Endodermal cell (in vitro differentiated cells): ENCODE results near the gene F7. TPM values are rescaled to one million over a fixed set of nuclear protein-coding genes. Genes with fewer than 3 reads are reported as not detected.
A peak's percentile ranks its signal among the peaks of the same experiment; 100 is the strongest.
"Not testable (repeated sequence)": the region's sequence is repeated elsewhere in the genome, so short reads cannot be mapped to it uniquely, and the experiment has no call there.

ENCODE experiments used
- DNase-seq: peaks from one replicate; pipeline ENCODE4 v3.0.0-alpha.2; 2017
- H3K27ac ChIP-seq: 2 replicates; pipeline ENCODE4 v1.5.1; 2013; ENCODE audit warnings: mild to moderate bottlenecking, low read depth, low read length, moderate library complexity
- H3K27me3 ChIP-seq: 2 replicates; pipeline ENCODE4 v1.6.1; 2013; ENCODE audit warnings: mild to moderate bottlenecking, low read length, moderate library complexity; ENCODE audit not compliant: insufficient read depth, control insufficient read depth, poor library complexity, severe bottlenecking
- H3K36me3 ChIP-seq: 2 replicates; pipeline ENCODE4 v1.7.0; 2013; ENCODE audit warnings: mild to moderate bottlenecking, low read length, moderate library complexity; ENCODE audit not compliant: control insufficient read depth, insufficient read depth
- H3K4me1 ChIP-seq: one replicate; pipeline ENCODE4 v1.7.0; 2013; ENCODE audit warnings: low read length; ENCODE audit not compliant: control insufficient read depth, insufficient read depth
- H3K4me3 ChIP-seq: 2 replicates; pipeline ENCODE4 v1.5.1; 2013; ENCODE audit warnings: mild to moderate bottlenecking, low read length, moderate library complexity
- H3K9ac ChIP-seq: 2 replicates; pipeline ENCODE4 v1.6.1; 2013; ENCODE audit warnings: mild to moderate bottlenecking, low read length, moderate library complexity; ENCODE audit not compliant: poor library complexity, severe bottlenecking; ENCODE audit errors: extremely low read depth
- H3K9me3 ChIP-seq: 2 replicates; pipeline ENCODE4 v1.6.1; 2013; ENCODE audit warnings: mild to moderate bottlenecking, low read length, moderate library complexity; ENCODE audit not compliant: control insufficient read depth
- H3K27ac Mint-ChIP-seq: 2 replicates; pipeline ENCODE4 v1.8.0; 2020; ENCODE audit warnings: mixed read lengths
- H3K27me3 Mint-ChIP-seq: 2 replicates; pipeline ENCODE4 v1.8.0; 2021; ENCODE audit warnings: mild to moderate bottlenecking, mixed read lengths; ENCODE audit not compliant: insufficient read depth
- H3K36me3 Mint-ChIP-seq: 2 replicates; pipeline ENCODE4 v1.8.0; 2020; ENCODE audit warnings: low read depth, mixed read lengths
- H3K4me1 Mint-ChIP-seq: 2 replicates; pipeline ENCODE4 v1.8.0; 2020; ENCODE audit warnings: mixed read lengths
- H3K4me3 Mint-ChIP-seq: 2 replicates; pipeline ENCODE4 v1.8.0; 2020; ENCODE audit warnings: mild to moderate bottlenecking, moderate library complexity, mixed read lengths
- H3K9me3 Mint-ChIP-seq: 2 replicates; pipeline ENCODE4 v1.8.0; 2020; ENCODE audit warnings: mild to moderate bottlenecking, mixed read lengths
- WGBS, 2 experiments: methylation state at CpG; one replicate each; pipeline versions ENCODE4 v1.1.5 to v1.1.7; 2013; ENCODE audit warnings: missing lambda C conversion rate in 2 of 2, mixed read lengths in 1 of 2; ENCODE audit not compliant: insufficient coverage in 1 of 2, insufficient read length in 1 of 2; 5-methylcytosine and 5-hydroxymethylcytosine counted together
- total RNA-seq, 2 donors: library from RNA; stranded (reverse); fragmentation: NEBNext Ultra II Directional in 1 of 2; extraction: Animal tissue kit (Norgen Biotek cat#: 25700) in 1 of 2; gene quantifications; 2 replicates in 1 of 2; 3 replicates in 1 of 2; pipeline ENCODE4 v1.2.1, GENCODE V29; 2021
- TF ChIP-seq, protein P1 (sequence below): fragments of 200-600 bp; sonication (generic); conservative IDR thresholded peaks from 2 replicates; pipeline ENCODE4 v1.5.0; 2021; ENCODE audit warnings: antibody characterized with exemption, mild to moderate bottlenecking

F7 gene
- total RNA-seq, 2 donors from 2014 or later = 4.7 to 6.4 TPM

DNA sequence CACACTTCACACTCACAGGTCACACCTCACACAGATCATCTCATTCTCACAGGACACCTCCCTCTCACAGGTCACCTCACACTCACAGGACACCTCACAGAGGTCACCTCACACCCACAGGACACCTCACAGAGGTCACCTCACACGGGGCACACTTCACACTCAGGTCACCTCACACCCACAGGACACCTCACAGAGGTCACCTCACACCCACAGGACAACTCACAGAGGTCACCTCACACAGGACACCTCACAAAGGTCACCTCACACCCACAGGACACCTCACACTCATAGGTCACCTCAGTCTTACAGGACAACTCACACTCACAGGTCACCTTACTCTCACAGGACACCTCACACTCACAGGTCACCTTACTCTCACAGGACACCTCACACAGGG, 6.9 kb downstream of the F7 start:
- H3K9me3 Mint-ChIP-seq, H3K27ac ChIP-seq, H3K4me1 Mint-ChIP-seq, H3K9me3 ChIP-seq, H3K36me3 ChIP-seq, H3K27ac Mint-ChIP-seq, H3K4me3 Mint-ChIP-seq, H3K4me3 ChIP-seq, H3K9ac ChIP-seq, H3K4me1 ChIP-seq: not testable (repeated sequence)
- WGBS, 2 experiments = 82% methylated on average over 1 of the region's 1 CpG; no CpG with 5 or more reads in 1 of the 2 experiments
- H3K27me3 Mint-ChIP-seq = peaks cover 31% of the 10 kb centered on the region
- peaks cover 12% of the 10 kb centered on the region for H3K36me3 Mint-ChIP-seq
- H3K27me3 ChIP-seq = peaks cover 45% of the 10 kb centered on the region
- peak; percentile 7 for DNase-seq

GRCh38 chr13:113112893-113113845, 7.6 kb downstream of the F7 start:
- WGBS, 2 experiments = 83 to 89% methylated on average over 8 to 9 of the region's 9 CpGs

GRCh38 chr13:113113846-113114271, 8.3 kb downstream of the F7 start:
- TF ChIP-seq, protein P1, sequence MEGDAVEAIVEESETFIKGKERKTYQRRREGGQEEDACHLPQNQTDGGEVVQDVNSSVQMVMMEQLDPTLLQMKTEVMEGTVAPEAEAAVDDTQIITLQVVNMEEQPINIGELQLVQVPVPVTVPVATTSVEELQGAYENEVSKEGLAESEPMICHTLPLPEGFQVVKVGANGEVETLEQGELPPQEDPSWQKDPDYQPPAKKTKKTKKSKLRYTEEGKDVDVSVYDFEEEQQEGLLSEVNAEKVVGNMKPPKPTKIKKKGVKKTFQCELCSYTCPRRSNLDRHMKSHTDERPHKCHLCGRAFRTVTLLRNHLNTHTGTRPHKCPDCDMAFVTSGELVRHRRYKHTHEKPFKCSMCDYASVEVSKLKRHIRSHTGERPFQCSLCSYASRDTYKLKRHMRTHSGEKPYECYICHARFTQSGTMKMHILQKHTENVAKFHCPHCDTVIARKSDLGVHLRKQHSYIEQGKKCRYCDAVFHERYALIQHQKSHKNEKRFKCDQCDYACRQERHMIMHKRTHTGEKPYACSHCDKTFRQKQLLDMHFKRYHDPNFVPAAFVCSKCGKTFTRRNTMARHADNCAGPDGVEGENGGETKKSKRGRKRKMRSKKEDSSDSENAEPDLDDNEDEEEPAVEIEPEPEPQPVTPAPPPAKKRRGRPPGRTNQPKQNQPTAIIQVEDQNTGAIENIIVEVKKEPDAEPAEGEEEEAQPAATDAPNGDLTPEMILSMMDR = no peak
- WGBS, 2 experiments = 92% methylated on average over 8 of the region's 8 CpGs; no CpG with 5 or more reads in 1 of the 2 experiments
- no peaks in the 10 kb centered on the region for H3K4me1 ChIP-seq
- no peak overlapping the region for H3K27ac ChIP-seq
- Mint-ChIP-seq H3K27me3 (peaks cover 31% of the 10 kb centered on the region), H3K36me3 (peaks cover 12% of the 10 kb centered on the region), H3K4me3 (no peak overlapping the region), H3K4me1 (peaks cover 2% of the 10 kb centered on the region), H3K27ac (no peak overlapping the region), H3K9me3 (peaks cover 8% of the 10 kb centered on the region)
- H3K4me3 ChIP-seq = no peak overlapping the region
- no peaks in the 10 kb centered on the region for H3K36me3 ChIP-seq
- no peak overlapping the region for H3K9ac ChIP-seq
- DNase-seq = peak; percentile 18
- no peaks in the 10 kb centered on the region for H3K9me3 ChIP-seq
- peaks cover 45% of the 10 kb centered on the region for H3K27me3 ChIP-seq

More at GRCh38 chr13:113112893-113113845, 7.6 kb downstream of the F7 start:
- no peaks in the 10 kb centered on the region for H3K9me3 ChIP-seq
- Mint-ChIP-seq H3K4me3 (no peak overlapping the region), H3K4me1 (peaks cover 2% of the 10 kb centered on the region), H3K27ac (no peak overlapping the region), H3K36me3 (peaks cover 12% of the 10 kb centered on the region), H3K9me3 (peaks cover 8% of the 10 kb centered on the region), H3K27me3 (peaks cover 31% of the 10 kb centered on the region)
- no peak overlapping the region for H3K9ac ChIP-seq
- no peak overlapping the region for H3K4me3 ChIP-seq
- H3K27me3 ChIP-seq = peaks cover 45% of the 10 kb centered on the region
- H3K36me3 ChIP-seq = no peaks in the 10 kb centered on the region
- no peak overlapping the region for H3K27ac ChIP-seq
- no peaks in the 10 kb centered on the region for H3K4me1 ChIP-seq
- TF ChIP-seq, protein P1 = no peak
- peak; percentile 26 for DNase-seq
